GM23338 (cell line): ENCODE data around the gene PRR19. TPM values are rescaled to one million over a fixed set of nuclear protein-coding genes. Genes with fewer than 3 reads are reported as not detected.

Source experiments
- ATAC-seq: fragments of 200-7000 bp; cut with Tn5 transposase; 3 replicates; pipeline ENCODE4 v1.9.1; 2020
- DNase-seq: peaks from one replicate; pipeline ENCODE4 v3.0.0-alpha.2; 2015; ENCODE audit warnings: low spot score
- H2AFZ ChIP-seq: fragments of 200-600 bp; sonication (generic); 2 replicates; pipeline ENCODE4 v1.8.0; 2016; ENCODE audit warnings: antibody characterized with exemption, mild to moderate bottlenecking, moderate library complexity
- H3F3A ChIP-seq: fragments of 200-600 bp; sonication (generic); replicated peaks from 2 replicates; pipeline ENCODE4 v1.8.0; 2017; ENCODE audit warnings: antibody characterized with exemption, mixed run types, low read depth
- H3K27ac ChIP-seq: fragments of 200-600 bp; sonication (generic); 2 replicates; pipeline ENCODE4 v1.6.1; 2016; ENCODE audit warnings: low read depth
- H3K27me3 ChIP-seq: fragments of 200-600 bp; sonication (generic); 2 replicates; pipeline ENCODE4 v1.8.0; 2016; ENCODE audit warnings: mild to moderate bottlenecking, mixed run types, moderate library complexity; ENCODE audit not compliant: insufficient read depth
- H3K36me3 ChIP-seq: fragments of 200-600 bp; sonication (generic); 2 replicates; pipeline ENCODE4 v1.8.0; 2016; ENCODE audit warnings: mild to moderate bottlenecking; ENCODE audit not compliant: insufficient read depth
- H3K4me1 ChIP-seq: fragments of 200-600 bp; sonication (generic); 2 replicates; pipeline ENCODE4 v1.8.0; 2016; ENCODE audit warnings: mild to moderate bottlenecking, moderate library complexity; ENCODE audit not compliant: insufficient read depth
- H3K4me2 ChIP-seq: fragments of 200-600 bp; sonication (generic); 2 replicates; pipeline ENCODE4 v1.7.1; 2017; ENCODE audit warnings: mixed run types
- H3K4me3 ChIP-seq: fragments of 200-600 bp; sonication (generic); 2 replicates; pipeline ENCODE4 v1.6.1; 2016; ENCODE audit warnings: mixed run types
- H3K79me2 ChIP-seq: fragments of 200-600 bp; sonication (generic); replicated peaks from 2 replicates; pipeline ENCODE4 v1.8.0; 2017; ENCODE audit warnings: mild to moderate bottlenecking; ENCODE audit not compliant: insufficient read depth
- H3K9me2 ChIP-seq: fragments of 200-600 bp; sonication (generic); 2 replicates; pipeline ENCODE4 v1.8.0; 2017; ENCODE audit not compliant: insufficient read depth
- H4K20me1 ChIP-seq: fragments of 200-600 bp; sonication (generic); replicated peaks from 2 replicates; pipeline ENCODE4 v1.8.0; 2017; ENCODE audit warnings: mild to moderate bottlenecking; ENCODE audit not compliant: insufficient read depth
- H3K27ac Mint-ChIP-seq: 2 replicates; pipeline ENCODE4 v1.8.0; 2020; ENCODE audit warnings: inconsistent platforms, mild to moderate bottlenecking, moderate library complexity, mixed read lengths
- H3K27me3 Mint-ChIP-seq: 3 replicates; pipeline ENCODE4 v1.8.0; 2022; ENCODE audit warnings: low read depth, mild to moderate bottlenecking, moderate library complexity, mixed read lengths, inconsistent platforms; ENCODE audit not compliant: insufficient read depth, poor library complexity
- H3K36me3 Mint-ChIP-seq: 3 replicates; pipeline ENCODE4 v1.8.0; 2021; ENCODE audit warnings: low read depth, mild to moderate bottlenecking, inconsistent platforms, moderate library complexity, mixed read lengths
- H3K4me1 Mint-ChIP-seq: 3 replicates; pipeline ENCODE4 v1.8.0; 2020; ENCODE audit warnings: mild to moderate bottlenecking, inconsistent platforms, mixed read lengths
- H3K4me3 Mint-ChIP-seq: 3 replicates; pipeline ENCODE4 v1.8.0; 2021; ENCODE audit warnings: moderate library complexity, mild to moderate bottlenecking, inconsistent platforms, mixed read lengths
- H3K9me3 Mint-ChIP-seq: 3 replicates; pipeline ENCODE4 v1.8.0; 2020; ENCODE audit warnings: moderate library complexity, mild to moderate bottlenecking, inconsistent platforms, mixed read lengths
- CREB1 ChIP-seq: fragments of 250-450 bp; sonication (Bioruptor Pico); IDR thresholded peaks from 2 replicates; pipeline ENCODE4 v1.5.0; 2020; ENCODE audit warnings: low read depth, mild to moderate bottlenecking, moderate library complexity
- EZH2 ChIP-seq: fragments of 200-600 bp; sonication (generic); IDR thresholded peaks from one replicate; pipeline ENCODE4 v1.8.0; 2017; ENCODE audit warnings: antibody characterized with exemption, mild to moderate bottlenecking, low read depth; ENCODE audit not compliant: unreplicated experiment
- EZH2phosphoT487 ChIP-seq: fragments of 200-600 bp; sonication (generic); IDR thresholded peaks from one replicate; pipeline ENCODE4 v1.8.1; 2018; ENCODE audit warnings: antibody characterized with exemption; ENCODE audit not compliant: unreplicated experiment
- JUNB ChIP-seq: IDR thresholded peaks from one replicate; pipeline ENCODE4 v1.6.1; 2016; ENCODE audit warnings: antibody characterized with exemption; ENCODE audit not compliant: unreplicated experiment
- NANOG ChIP-seq: IDR thresholded peaks from 2 replicates; pipeline ENCODE4 v1.6.1; 2016; ENCODE audit warnings: antibody characterized with exemption, borderline replicate concordance
- POLR2AphosphoS5 ChIP-seq: IDR thresholded peaks from 2 replicates; pipeline ENCODE4 v1.6.1; 2016; ENCODE audit warnings: antibody characterized with exemption, low read depth
- STAT1 ChIP-seq: IDR thresholded peaks from one replicate; pipeline ENCODE4 v1.6.1; 2016; ENCODE audit warnings: antibody characterized with exemption; ENCODE audit not compliant: unreplicated experiment
- ZNF114 ChIP-seq: fragments of 250-450 bp; sonication (Bioruptor Pico); IDR thresholded peaks from 2 replicates; pipeline ENCODE4 v1.5.0; 2020; ENCODE audit warnings: mild to moderate bottlenecking, moderate library complexity
- polyA plus RNA-seq: library from polyadenylated mRNA; unstranded; fragments of >200 nt; fragmentation: Nextera tagmentation; extraction: Ambion mirVana; gene quantifications from 2 replicates; pipeline ENCODE4 v1.2.1, GENCODE V29; 2016
- total RNA-seq: library from RNA; depleted of rRNA; stranded (reverse); fragments of >200 nt; shearing (Covaris generic); gene quantifications from 2 replicates; pipeline ENCODE4 v1.2.3, GENCODE V29; 2014
- TF ChIP-seq, protein P1 (sequence below): fragments of 250-450 bp; sonication (Bioruptor Pico); IDR thresholded peaks from 2 replicates; pipeline ENCODE4 v1.5.0; 2020; ENCODE audit warnings: mild to moderate bottlenecking, moderate library complexity
- TF ChIP-seq, protein P2 (sequence below): IDR thresholded peaks from one replicate; pipeline ENCODE4 v1.6.1; 2018; ENCODE audit warnings: antibody characterized with exemption; ENCODE audit not compliant: unreplicated experiment
- TF ChIP-seq, protein P3 (sequence below): IDR thresholded peaks from 2 replicates; pipeline ENCODE4 v1.6.1; 2016; ENCODE audit warnings: antibody characterized with exemption

The PRR19 gene
- total and polyA plus RNA-seq, 2 experiments from 2014 or later = 3.6 to 4.1 TPM

DNA sequence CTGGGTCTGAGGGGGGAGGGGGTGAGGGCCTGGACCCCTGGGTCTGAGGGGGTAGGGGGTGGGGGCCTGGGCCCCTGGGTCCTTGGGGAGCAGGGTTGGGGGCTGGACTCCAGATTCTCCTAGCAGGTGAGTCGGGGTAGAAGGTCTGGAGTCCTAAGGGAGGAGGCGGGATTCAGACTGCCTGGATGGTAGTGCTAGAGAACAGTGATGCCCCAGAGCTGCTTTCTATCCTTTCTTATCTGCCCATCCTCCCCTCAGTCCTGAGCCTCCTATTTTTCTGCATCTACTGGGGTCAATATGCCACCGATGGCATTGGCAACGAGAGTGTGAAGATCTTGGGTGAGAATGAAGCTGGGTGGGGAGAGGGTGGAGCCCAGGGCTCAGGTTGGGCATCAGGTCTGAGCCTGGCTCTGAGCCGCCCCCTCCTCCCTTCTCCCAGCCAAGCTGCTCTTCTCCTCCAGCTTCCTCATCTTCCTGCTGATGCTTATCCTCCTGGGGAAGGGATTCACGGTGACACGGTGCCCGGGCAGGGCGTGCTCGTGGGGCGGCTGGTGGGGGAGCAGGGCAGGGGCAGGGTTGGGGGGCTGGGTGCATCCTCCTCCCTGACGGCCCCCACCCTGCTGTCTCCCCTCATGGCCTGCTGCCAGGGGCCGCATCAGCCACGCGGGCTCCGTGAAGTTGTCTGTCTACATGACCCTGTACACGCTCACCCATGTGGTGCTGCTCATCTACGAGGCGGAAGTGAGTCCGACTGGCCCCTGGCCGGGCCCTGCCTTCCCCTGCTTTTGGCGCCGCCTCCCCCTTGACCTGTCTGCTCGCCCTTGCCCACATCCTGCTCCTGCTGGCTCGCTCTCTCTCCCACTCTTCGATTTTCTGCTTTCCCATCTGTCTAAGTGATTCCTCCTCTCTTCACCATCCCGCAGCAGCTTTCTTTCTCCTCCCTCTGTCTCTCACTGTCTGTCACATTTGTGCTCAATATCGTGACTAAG lies 14.6 kb downstream of the PRR19 start:
- Histone ChIP-seq H3K36me3 (no peaks in the 10 kb centered on the region), H3K4me2 (no peak overlapping the region), H3K27ac (no peak overlapping the region), H3K9me2 (no peaks in the 10 kb centered on the region), H4K20me1 (no peaks in the 10 kb centered on the region), H3K79me2 (no peaks in the 10 kb centered on the region), H2AFZ (no peak overlapping the region; the same call in 1 of the 2 replicates), H3F3A (0 out of 2 replicates have a peak, but pooled peaks cover 15% of the 10 kb centered on the region), H3K27me3 (peaks cover 23% of the 10 kb centered on the region), H3K4me3 (no peak overlapping the region), H3K4me1 (peaks cover 5% of the 10 kb centered on the region; the same call in 1 of the 2 replicates)
- no peak overlapping the region for H3K27ac Mint-ChIP-seq
- DNase-seq (no peak), ATAC-seq (no peak)
- no peak overlapping the region; the same call in 2 of the 3 replicates for H3K4me3 Mint-ChIP-seq
- H3K36me3 Mint-ChIP-seq = no peaks in the 10 kb centered on the region
- H3K9me3 Mint-ChIP-seq = no peaks in the 10 kb centered on the region
- H3K4me1 Mint-ChIP-seq = peaks cover 15% of the 10 kb centered on the region
- TF ChIP-seq POLR2AphosphoS5 = no peak
- no peak for TF ChIP-seq ZNF114
- TF ChIP-seq JUNB = no peak
- TF ChIP-seq, protein P1, sequence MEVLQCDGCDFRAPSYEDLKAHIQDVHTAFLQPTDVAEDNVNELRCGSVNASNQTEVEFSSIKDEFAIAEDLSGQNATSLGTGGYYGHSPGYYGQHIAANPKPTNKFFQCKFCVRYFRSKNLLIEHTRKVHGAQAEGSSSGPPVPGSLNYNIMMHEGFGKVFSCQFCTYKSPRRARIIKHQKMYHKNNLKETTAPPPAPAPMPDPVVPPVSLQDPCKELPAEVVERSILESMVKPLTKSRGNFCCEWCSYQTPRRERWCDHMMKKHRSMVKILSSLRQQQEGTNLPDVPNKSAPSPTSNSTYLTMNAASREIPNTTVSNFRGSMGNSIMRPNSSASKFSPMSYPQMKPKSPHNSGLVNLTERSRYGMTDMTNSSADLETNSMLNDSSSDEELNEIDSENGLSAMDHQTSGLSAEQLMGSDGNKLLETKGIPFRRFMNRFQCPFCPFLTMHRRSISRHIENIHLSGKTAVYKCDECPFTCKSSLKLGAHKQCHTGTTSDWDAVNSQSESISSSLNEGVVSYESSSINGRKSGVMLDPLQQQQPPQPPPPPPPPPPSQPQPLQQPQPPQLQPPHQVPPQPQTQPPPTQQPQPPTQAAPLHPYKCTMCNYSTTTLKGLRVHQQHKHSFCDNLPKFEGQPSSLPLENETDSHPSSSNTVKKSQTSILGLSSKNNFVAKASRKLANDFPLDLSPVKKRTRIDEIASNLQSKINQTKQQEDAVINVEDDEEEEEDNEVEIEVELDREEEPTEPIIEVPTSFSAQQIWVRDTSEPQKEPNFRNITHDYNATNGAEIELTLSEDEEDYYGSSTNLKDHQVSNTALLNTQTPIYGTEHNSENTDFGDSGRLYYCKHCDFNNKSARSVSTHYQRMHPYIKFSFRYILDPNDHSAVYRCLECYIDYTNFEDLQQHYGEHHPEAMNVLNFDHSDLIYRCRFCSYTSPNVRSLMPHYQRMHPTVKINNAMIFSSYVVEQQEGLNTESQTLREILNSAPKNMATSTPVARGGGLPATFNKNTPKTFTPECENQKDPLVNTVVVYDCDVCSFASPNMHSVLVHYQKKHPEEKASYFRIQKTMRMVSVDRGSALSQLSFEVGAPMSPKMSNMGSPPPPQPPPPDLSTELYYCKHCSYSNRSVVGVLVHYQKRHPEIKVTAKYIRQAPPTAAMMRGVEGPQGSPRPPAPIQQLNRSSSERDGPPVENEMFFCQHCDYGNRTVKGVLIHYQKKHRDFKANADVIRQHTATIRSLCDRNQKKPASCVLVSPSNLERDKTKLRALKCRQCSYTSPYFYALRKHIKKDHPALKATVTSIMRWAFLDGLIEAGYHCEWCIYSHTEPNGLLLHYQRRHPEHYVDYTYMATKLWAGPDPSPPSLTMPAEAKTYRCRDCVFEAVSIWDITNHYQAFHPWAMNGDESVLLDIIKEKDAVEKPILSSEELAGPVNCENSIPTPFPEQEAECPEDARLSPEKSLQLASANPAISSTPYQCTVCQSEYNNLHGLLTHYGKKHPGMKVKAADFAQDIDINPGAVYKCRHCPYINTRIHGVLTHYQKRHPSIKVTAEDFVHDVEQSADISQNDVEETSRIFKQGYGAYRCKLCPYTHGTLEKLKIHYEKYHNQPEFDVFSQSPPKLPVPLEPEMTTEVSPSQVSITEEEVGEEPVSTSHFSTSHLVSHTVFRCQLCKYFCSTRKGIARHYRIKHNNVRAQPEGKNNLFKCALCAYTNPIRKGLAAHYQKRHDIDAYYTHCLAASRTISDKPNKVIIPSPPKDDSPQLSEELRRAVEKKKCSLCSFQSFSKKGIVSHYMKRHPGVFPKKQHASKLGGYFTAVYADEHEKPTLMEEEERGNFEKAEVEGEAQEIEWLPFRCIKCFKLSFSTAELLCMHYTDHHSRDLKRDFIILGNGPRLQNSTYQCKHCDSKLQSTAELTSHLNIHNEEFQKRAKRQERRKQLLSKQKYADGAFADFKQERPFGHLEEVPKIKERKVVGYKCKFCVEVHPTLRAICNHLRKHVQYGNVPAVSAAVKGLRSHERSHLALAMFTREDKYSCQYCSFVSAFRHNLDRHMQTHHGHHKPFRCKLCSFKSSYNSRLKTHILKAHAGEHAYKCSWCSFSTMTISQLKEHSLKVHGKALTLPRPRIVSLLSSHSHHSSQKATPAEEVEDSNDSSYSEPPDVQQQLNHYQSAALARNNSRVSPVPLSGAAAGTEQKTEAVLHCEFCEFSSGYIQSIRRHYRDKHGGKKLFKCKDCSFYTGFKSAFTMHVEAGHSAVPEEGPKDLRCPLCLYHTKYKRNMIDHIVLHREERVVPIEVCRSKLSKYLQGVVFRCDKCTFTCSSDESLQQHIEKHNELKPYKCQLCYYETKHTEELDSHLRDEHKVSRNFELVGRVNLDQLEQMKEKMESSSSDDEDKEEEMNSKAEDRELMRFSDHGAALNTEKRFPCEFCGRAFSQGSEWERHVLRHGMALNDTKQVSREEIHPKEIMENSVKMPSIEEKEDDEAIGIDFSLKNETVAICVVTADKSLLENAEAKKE = no peak
- TF ChIP-seq, protein P2, sequence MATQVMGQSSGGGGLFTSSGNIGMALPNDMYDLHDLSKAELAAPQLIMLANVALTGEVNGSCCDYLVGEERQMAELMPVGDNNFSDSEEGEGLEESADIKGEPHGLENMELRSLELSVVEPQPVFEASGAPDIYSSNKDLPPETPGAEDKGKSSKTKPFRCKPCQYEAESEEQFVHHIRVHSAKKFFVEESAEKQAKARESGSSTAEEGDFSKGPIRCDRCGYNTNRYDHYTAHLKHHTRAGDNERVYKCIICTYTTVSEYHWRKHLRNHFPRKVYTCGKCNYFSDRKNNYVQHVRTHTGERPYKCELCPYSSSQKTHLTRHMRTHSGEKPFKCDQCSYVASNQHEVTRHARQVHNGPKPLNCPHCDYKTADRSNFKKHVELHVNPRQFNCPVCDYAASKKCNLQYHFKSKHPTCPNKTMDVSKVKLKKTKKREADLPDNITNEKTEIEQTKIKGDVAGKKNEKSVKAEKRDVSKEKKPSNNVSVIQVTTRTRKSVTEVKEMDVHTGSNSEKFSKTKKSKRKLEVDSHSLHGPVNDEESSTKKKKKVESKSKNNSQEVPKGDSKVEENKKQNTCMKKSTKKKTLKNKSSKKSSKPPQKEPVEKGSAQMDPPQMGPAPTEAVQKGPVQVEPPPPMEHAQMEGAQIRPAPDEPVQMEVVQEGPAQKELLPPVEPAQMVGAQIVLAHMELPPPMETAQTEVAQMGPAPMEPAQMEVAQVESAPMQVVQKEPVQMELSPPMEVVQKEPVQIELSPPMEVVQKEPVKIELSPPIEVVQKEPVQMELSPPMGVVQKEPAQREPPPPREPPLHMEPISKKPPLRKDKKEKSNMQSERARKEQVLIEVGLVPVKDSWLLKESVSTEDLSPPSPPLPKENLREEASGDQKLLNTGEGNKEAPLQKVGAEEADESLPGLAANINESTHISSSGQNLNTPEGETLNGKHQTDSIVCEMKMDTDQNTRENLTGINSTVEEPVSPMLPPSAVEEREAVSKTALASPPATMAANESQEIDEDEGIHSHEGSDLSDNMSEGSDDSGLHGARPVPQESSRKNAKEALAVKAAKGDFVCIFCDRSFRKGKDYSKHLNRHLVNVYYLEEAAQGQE = no peak
- no peak for TF ChIP-seq EZH2phosphoT487
- no peak for TF ChIP-seq EZH2
- TF ChIP-seq STAT1 = no peak
- TF ChIP-seq CREB1 (CRISPR knock-in tag) = no peak
- TF ChIP-seq NANOG = no peak
- TF ChIP-seq, protein P3, sequence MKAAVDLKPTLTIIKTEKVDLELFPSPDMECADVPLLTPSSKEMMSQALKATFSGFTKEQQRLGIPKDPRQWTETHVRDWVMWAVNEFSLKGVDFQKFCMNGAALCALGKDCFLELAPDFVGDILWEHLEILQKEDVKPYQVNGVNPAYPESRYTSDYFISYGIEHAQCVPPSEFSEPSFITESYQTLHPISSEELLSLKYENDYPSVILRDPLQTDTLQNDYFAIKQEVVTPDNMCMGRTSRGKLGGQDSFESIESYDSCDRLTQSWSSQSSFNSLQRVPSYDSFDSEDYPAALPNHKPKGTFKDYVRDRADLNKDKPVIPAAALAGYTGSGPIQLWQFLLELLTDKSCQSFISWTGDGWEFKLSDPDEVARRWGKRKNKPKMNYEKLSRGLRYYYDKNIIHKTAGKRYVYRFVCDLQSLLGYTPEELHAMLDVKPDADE = no peak
- H3K27me3 Mint-ChIP-seq = peaks cover 29% of the 10 kb centered on the region
